Testis (tissue), 2 donors: Measurements from ENCODE around the gene WNK4.

Experiments used
- CTCF ChIP-seq, 3 experiments: fragments of 450-650 bp in 2 of 3; fragments of 200-600 bp in 1 of 3; sonication (generic) in 1 of 3; IDR thresholded peaks; one replicate each; pipeline ENCODE4 v1.5.1; 2016 to 2019; ENCODE audit warnings: antibody characterized with exemption in 3 of 3, mild to moderate bottlenecking in 2 of 3, moderate library complexity in 1 of 3
- POLR2A ChIP-seq: fragments of 450-650 bp; IDR thresholded peaks from one replicate; pipeline ENCODE4 v1.6.1; 2017; ENCODE audit warnings: antibody characterized with exemption, mild to moderate bottlenecking, moderate library complexity

DNA sequence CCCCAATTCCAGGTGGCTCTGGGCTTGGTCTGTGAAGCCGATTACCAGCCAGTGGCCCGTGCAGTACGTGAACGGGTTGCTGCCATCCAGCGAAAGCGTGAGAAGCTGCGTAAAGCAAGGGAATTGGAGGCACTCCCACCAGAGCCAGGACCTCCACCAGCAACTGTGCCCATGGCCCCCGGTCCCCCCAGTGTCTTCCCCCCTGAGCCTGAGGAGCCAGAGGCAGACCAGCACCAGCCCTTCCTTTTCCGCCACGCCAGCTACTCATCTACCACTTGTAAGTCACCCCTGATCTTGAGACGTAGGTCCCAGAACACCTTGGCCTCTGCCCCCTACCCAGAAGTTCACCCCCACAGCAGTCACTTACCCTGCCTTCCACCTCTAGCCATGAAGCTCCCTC lies 6.9 kb downstream of the WNK4 start:
- TF ChIP-seq CTCF (IDR thresholded peaks at IDR 0.05) (no peak), POLR2A (no peak)
